Gastroesophageal sphincter (tissue), 4 donors: ENCODE results near the gene PUS3. TPM values are rescaled to one million over a fixed set of nuclear protein-coding genes. Genes with fewer than 3 reads are reported as not detected.

Experiments used
- ATAC-seq: fragments of 150-250 bp; one replicate; pipeline ENCODE4 v1.9.1; 2016; ENCODE audit warnings: mild to moderate bottlenecking, moderate library complexity
- H3K27ac ChIP-seq, 4 donors: fragments of 200-600 bp; sonication (generic) in 3 of 4; 1 replicate in 3 of 4; 2 replicates in 1 of 4; pipeline ENCODE4 v1.5.1; 2016 to 2019
- H3K27me3 ChIP-seq: fragments of 200-600 bp; sonication (generic); one replicate; pipeline ENCODE4 v1.5.1; 2019
- H3K36me3 ChIP-seq, 2 donors: fragments of 200-600 bp; sonication (generic); one replicate each; pipeline ENCODE4 v1.5.1; 2019; ENCODE audit warnings: control low read depth in 1 of 2
- H3K4me1 ChIP-seq, 3 donors: fragments of 200-600 bp; sonication (generic); 1 replicate in 2 of 3; 2 replicates in 1 of 3; pipeline ENCODE4 v1.5.1; 2016 to 2019; ENCODE audit warnings: control low read depth in 2 of 3
- H3K4me3 ChIP-seq, 2 donors: fragments of 200-600 bp; sonication (generic); one replicate each; pipeline ENCODE4 v1.5.1; 2019; ENCODE audit warnings: mild to moderate bottlenecking in 1 of 2, moderate library complexity in 1 of 2
- H3K9me3 ChIP-seq, 3 donors: fragments of 200-600 bp; sonication (generic); one replicate each; pipeline ENCODE4 v1.5.1; 2017 to 2019; ENCODE audit warnings: control low read depth in 2 of 3
- EP300 ChIP-seq: sonication (generic); formaldehyde crosslinking; IDR thresholded peaks from one replicate; pipeline ENCODE4 v1.6.1; 2017; ENCODE audit warnings: antibody characterized with exemption, mild to moderate bottlenecking
- POLR2A ChIP-seq, 2 donors: fragments of 450-650 bp; IDR thresholded peaks; one replicate each; pipeline ENCODE4 v1.6.1; 2017; ENCODE audit warnings: antibody characterized with exemption in 2 of 2, mild to moderate bottlenecking in 2 of 2, moderate library complexity in 1 of 2
- POLR2AphosphoS5 ChIP-seq: sonication (generic); formaldehyde crosslinking; IDR thresholded peaks from one replicate; pipeline ENCODE4 v1.6.1; 2017; ENCODE audit warnings: antibody characterized with exemption
- WGBS, 2 donors: methylation state at CpG; one replicate each; pipeline ENCODE4 v1.1.5; 2018; ENCODE audit warnings: low coverage in 1 of 2; 5-methylcytosine and 5-hydroxymethylcytosine counted together
- total RNA-seq, 4 donors: library from RNA; depleted of rRNA; stranded (reverse); fragments of >200 nt; gene quantifications; one replicate each; pipeline ENCODE4 v1.1.0, GENCODE V29; 2016
- TF ChIP-seq, protein P1 (sequence below), 4 experiments: fragments of 200-600 bp in 2 of 4; fragments of 450-650 bp in 2 of 4; sonication (generic) in 1 of 4; IDR thresholded peaks; one replicate each; pipeline ENCODE4 v1.5.1; 2017 to 2019; ENCODE audit warnings: antibody characterized with exemption in 4 of 4, mild to moderate bottlenecking in 2 of 4, moderate library complexity in 2 of 4

The PUS3 gene
- total RNA-seq, 4 donors from 2014 or later: 7.8 to 15.9 (median 9.1) TPM

DNA sequence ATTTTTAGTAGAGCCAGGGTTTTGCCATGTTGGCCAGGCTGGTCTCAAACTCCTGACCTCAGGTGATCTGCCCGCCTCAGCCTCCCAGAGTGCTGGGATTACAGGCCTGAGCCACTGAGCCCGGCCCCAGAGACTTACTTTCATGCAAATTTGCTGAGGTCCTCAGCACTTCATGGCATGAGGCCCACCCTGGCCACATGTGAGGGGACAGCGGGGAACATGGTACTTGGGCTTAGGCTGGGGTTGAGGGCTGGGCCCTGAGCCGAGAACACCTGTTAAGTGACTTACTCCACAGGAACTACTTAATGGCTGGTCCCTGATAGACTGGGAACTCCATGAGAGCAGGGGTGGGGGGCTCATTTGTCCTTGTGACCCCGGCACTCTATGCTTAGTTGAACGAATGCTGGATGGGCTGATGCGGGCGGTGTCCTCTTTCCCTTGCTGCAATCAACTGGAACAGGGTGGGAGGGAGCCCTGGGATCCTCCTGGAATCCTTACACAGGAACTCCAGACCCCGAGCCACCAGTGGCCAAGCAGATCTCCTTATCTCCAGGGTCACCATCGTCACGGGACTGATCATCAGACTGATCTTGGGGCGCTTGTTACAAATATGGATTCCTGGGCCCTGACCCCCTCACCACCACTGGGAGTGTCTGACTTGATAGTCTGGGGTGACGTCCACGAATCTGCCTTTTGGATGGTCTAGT, 43.9 kb upstream of the PUS3 start:
- H3K27ac ChIP-seq: no peak overlapping the region
- H3K4me1 ChIP-seq: peaks cover 0 to 15% (median 10%) of the 10 kb centered on the region in 3 donors
- no peaks in the 10 kb centered on the region for H3K9me3 ChIP-seq
- H3K4me3 ChIP-seq: no peak overlapping the region
- TF ChIP-seq POLR2AphosphoS5 (no peak), EP300 (no peak), POLR2A (IDR thresholded peaks at IDR 0.05) (no peak)
- TF ChIP-seq, protein P1, sequence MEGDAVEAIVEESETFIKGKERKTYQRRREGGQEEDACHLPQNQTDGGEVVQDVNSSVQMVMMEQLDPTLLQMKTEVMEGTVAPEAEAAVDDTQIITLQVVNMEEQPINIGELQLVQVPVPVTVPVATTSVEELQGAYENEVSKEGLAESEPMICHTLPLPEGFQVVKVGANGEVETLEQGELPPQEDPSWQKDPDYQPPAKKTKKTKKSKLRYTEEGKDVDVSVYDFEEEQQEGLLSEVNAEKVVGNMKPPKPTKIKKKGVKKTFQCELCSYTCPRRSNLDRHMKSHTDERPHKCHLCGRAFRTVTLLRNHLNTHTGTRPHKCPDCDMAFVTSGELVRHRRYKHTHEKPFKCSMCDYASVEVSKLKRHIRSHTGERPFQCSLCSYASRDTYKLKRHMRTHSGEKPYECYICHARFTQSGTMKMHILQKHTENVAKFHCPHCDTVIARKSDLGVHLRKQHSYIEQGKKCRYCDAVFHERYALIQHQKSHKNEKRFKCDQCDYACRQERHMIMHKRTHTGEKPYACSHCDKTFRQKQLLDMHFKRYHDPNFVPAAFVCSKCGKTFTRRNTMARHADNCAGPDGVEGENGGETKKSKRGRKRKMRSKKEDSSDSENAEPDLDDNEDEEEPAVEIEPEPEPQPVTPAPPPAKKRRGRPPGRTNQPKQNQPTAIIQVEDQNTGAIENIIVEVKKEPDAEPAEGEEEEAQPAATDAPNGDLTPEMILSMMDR (IDR thresholded peaks at IDR 0.05): no peak
- no peaks in the 10 kb centered on the region for H3K36me3 ChIP-seq
- no peak for ATAC-seq
- WGBS, 2 donors: 92% methylated on average over 2 of the region's 14 CpGs; no CpG with 5 or more reads in 1 of the 2 donors
- H3K27me3 ChIP-seq: no peaks in the 10 kb centered on the region

DNA sequence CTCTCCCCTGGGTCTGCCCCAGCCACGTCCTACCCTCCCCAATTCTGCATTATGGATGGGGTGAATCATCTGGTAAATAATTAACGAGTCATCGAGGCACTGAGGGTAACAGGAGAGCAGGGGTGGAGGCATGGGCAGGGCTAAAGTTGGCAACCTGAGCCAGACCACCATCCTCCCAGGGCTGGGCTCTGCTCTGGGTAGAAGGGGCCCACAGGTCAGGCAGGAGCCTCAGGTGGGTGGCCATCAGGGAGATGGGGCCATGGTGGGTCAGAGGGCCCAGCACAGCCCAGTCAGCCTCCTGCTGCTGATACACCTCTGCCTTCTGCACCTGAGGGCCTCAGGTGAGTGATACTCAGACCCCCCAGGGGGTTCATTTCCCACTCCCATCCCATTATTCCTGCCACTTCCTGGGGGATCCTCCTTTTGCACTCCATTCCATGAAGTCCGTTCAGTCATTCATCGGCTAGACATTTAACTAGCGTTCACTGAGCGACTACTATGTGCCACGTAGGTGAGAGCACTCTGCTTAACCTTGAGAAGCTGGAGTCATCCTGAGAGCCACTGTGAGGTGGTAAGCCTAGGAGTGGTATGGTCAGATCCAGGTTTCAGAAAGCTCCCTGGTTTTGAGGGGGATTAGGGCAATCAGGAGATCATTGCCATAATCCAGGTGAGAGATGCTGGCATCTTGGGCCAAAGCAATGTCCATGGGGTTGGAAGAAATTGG, 43.0 kb upstream of the PUS3 start, which contains the start of gene VSIG10L2:
VSIG10L2 (plus strand) TSS at position 248 of the 724 bp plus-strand sequence; CDS start at position 260, 12 bp downstream.
- Histone ChIP-seq H3K27ac (no peak within 1 kb of the TSS), H3K36me3 (no peaks in the 10 kb centered on the region), H3K4me1 (peaks cover 0 to 6% (median 4%) of the 10 kb centered on the region in 3 donors), H3K27me3 (no peaks in the 10 kb centered on the region), H3K9me3 (no peaks in the 10 kb centered on the region), H3K4me3 (no peak within 1 kb of the TSS)
- no peak for ATAC-seq
- 92 to 97% methylated on average over 6 to 7 of the region's 8 CpGs for WGBS, 2 donors
- TF ChIP-seq POLR2AphosphoS5: no peak
- TF ChIP-seq EP300: no peak
- TF ChIP-seq, protein P1 (IDR thresholded peaks at IDR 0.05): no peak
- no peak for TF ChIP-seq POLR2A (IDR thresholded peaks at IDR 0.05)

DNA sequence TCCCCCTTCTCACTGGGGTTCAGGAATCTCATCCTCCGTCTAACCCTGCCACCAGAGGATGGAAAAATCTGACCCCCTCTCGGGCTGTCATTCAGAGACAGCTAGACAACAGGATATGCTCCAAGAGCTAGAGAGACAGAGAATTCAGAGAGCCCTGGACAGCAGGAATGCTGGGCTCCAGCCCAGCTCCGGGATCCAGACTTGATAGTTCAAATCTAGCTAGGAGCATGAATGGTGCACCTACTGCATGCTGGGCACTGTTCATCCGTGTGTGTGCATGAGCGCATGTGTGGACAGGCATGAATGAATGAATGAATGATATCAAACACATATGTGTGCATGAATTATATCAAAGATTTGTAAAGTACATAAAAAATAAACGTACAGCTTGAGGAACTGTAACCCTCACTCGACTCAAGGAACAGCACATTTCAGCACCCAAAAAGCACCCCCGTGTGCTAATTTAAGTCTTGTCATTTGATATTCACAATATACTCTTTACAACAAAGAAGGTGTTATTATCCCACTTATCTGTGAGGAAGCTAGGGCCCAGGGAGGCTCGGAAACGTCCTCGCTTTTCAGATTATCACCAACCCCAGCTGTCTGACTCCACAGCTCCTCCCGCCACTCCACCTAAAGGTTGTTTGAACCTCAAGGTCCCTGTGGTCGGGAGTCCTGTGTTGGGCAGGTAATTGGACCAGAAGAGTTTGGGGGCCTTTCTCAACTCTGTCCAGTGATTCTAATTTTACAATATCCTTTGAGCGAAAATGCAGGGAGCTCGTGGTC, 42.2 kb upstream of the PUS3 start:
- no peak overlapping the region for H3K27ac ChIP-seq
- 69 to 84% methylated on average over 11 to 12 of the region's 15 CpGs for WGBS, 2 donors
- TF ChIP-seq POLR2A (IDR thresholded peaks at IDR 0.05) (no peak), POLR2AphosphoS5 (no peak), EP300 (no peak)
- TF ChIP-seq, protein P1 (IDR thresholded peaks at IDR 0.05): no peak
- no peak overlapping the region for H3K4me3 ChIP-seq
- no peaks in the 10 kb centered on the region for H3K36me3 ChIP-seq
- no peaks in the 10 kb centered on the region for H3K9me3 ChIP-seq
- no peak for ATAC-seq
- H3K4me1 ChIP-seq: no peaks in the 10 kb centered on the region
- H3K27me3 ChIP-seq: no peaks in the 10 kb centered on the region

DNA sequence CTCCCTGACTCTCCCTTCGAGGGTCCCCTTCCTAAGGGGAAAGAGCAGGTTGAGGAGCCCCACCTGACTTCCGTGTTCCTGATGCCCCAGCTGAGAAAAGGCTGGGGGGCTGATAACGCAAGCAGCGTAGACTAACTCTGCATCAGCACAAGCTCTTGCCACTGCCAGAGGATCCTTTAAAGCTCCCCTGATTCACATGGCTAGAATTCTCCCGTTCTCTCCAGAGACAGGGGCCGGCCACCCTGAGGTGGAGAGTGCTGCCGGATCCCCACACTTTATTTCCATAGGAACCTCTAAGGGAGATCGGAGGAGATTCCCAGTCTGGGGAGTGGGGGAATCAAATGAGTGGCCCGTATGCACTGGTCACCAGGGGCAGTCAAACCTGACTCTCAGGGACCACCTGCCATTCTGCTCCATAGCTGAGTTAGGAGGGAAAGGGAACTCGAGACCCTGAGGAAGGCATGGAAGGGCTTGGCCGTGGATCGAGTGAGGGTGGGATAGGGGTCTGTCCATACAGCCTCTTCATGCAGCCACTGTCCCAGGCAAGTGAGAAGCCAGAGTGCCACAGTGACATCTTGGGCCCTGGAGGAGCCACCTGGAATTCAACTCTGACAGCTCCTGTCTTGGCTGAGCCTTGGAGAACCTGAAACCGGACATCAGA, 41.5 kb upstream of the PUS3 start:
- H3K4me1 ChIP-seq: peaks cover 0 to 1% (median 0%) of the 10 kb centered on the region in 3 donors
- TF ChIP-seq POLR2A (IDR thresholded peaks at IDR 0.05): no peak
- TF ChIP-seq, protein P1 (IDR thresholded peaks at IDR 0.05): no peak
- ATAC-seq: no peak
- no peaks in the 10 kb centered on the region for H3K9me3 ChIP-seq
- H3K27me3 ChIP-seq: no peaks in the 10 kb centered on the region
- no peak overlapping the region for H3K4me3 ChIP-seq
- H3K27ac ChIP-seq: no peak overlapping the region
- WGBS, 2 donors: 81 to 88% methylated on average over 3 to 5 of the region's 13 CpGs
- H3K36me3 ChIP-seq: no peaks in the 10 kb centered on the region
